Endothelial cell of umbilical vein (primary cell): Measurements from ENCODE around the gene PROK1. TPM values are rescaled to one million over a fixed set of nuclear protein-coding genes. Genes with fewer than 3 reads are reported as not detected.

Experiments
- BruUV-seq: library from RNA; stranded (reverse); fragments of 400-500 nt; replicated peaks from 2 replicates; lab custom pipeline; 2021; lab: Mats Ljungman, UMichigan
- CTCF ChIA-PET: fragments of 300-600, 350-600 bp; sonication (Branson Sonifier 250); formaldehyde crosslinking; loops from one replicate; lab custom pipeline; 2021; ENCODE audit warnings: antibody characterized with exemption, inconsistent platforms; lab: Charles Lee
- POLR2A ChIA-PET: fragments of 300-600, 350-600 bp; sonication (Branson Sonifier 250); formaldehyde crosslinking; loops from one replicate; lab custom pipeline; 2021; ENCODE audit warnings: antibody characterized with exemption, inconsistent platforms; lab: Charles Lee
- DNase-seq: peaks from one replicate; pipeline ENCODE4 v3.0.0-alpha.2; 2011; ENCODE audit warnings: low read depth, low spot score
- FAIRE-seq: peaks from 2 replicates; lab custom pipeline; 2011; peaks lifted over from hg19 to GRCh38; lab: Jason Lieb, UNC
- H2AFZ ChIP-seq: 2 replicates; pipeline ENCODE4 v1.6.0; 2012; ENCODE audit warnings: low read depth, low read length, control low read depth, inconsistent platforms
- H3K27ac ChIP-seq: 2 replicates; pipeline ENCODE4 v1.5.1; 2011; ENCODE audit warnings: low read depth, mild to moderate bottlenecking, control low read depth, low read length, moderate library complexity; ENCODE audit not compliant: insufficient read depth
- H3K27me3 ChIP-seq, 2 experiments: 2 replicates each; pipeline versions ENCODE4 v1.6.0 to v1.6.1; 2011; ENCODE audit warnings: low read length in 2 of 2, mixed read lengths in 1 of 2; ENCODE audit not compliant: control insufficient read depth in 2 of 2, insufficient read depth in 2 of 2
- H3K36me3 ChIP-seq, 2 experiments: 2 replicates in 1 of 2; 3 replicates in 1 of 2; pipeline ENCODE4 v1.5.1; 2011; ENCODE audit warnings: low read length in 2 of 2, mild to moderate bottlenecking in 1 of 2, moderate library complexity in 1 of 2; ENCODE audit not compliant: control insufficient read depth in 2 of 2, insufficient read depth in 2 of 2; ENCODE audit errors: extremely low read depth in 1 of 2
- H3K4me1 ChIP-seq: 3 replicates; pipeline ENCODE4 v1.5.1; 2011; ENCODE audit warnings: mild to moderate bottlenecking, low read length; ENCODE audit not compliant: control insufficient read depth, insufficient read depth; ENCODE audit errors: extremely low read depth
- H3K4me2 ChIP-seq: 2 replicates; pipeline ENCODE4 v1.6.1; 2011; ENCODE audit warnings: low read length, control low read depth, mixed read lengths; ENCODE audit not compliant: insufficient read depth
- H3K4me3 ChIP-seq, 3 experiments: fragments of 200-600 bp in 1 of 3; sonication (generic), shearing (Covaris generic) in 1 of 3; replicated peaks in 1 of 3; 2 replicates each; pipeline ENCODE4 v1.5.1; 2011 to 2016; ENCODE audit warnings: control low read depth in 3 of 3, low read length in 3 of 3, mild to moderate bottlenecking in 2 of 3, inconsistent platforms in 1 of 3, low read depth in 1 of 3, moderate library complexity in 1 of 3; ENCODE audit not compliant: insufficient read depth in 1 of 3
- H3K79me2 ChIP-seq: 2 replicates; pipeline ENCODE4 v1.6.0; 2012; ENCODE audit warnings: low read length, inconsistent platforms; ENCODE audit not compliant: control insufficient read depth, insufficient read depth
- H3K9ac ChIP-seq: replicated peaks from 2 replicates; pipeline ENCODE3; 2011; ENCODE audit warnings: low read length, control low read depth; ENCODE audit not compliant: insufficient read depth; ENCODE audit errors: extremely low read depth
- H3K9me1 ChIP-seq: replicated peaks from 3 replicates; pipeline ENCODE4 v1.6.0; 2011; ENCODE audit warnings: mild to moderate bottlenecking, low read length; ENCODE audit not compliant: control insufficient read depth, insufficient read depth; ENCODE audit errors: extremely low read depth
- H3K9me3 ChIP-seq: replicated peaks from 2 replicates; pipeline ENCODE4 v1.5.1; 2012; ENCODE audit warnings: low read length, inconsistent platforms; ENCODE audit not compliant: control insufficient read depth, insufficient read depth
- H4K20me1 ChIP-seq: replicated peaks from 2 replicates; pipeline ENCODE3; 2011; ENCODE audit warnings: mild to moderate bottlenecking, low read length; ENCODE audit not compliant: control insufficient read depth, insufficient read depth; ENCODE audit errors: extremely low read depth
- EZH2 ChIP-seq: IDR thresholded peaks from 2 replicates; pipeline ENCODE4 v1.6.1; 2012; ENCODE audit warnings: borderline replicate concordance, low read depth, mild to moderate bottlenecking, moderate library complexity, low read length, inconsistent platforms; ENCODE audit not compliant: severe bottlenecking
- GATA2 ChIP-seq: IDR thresholded peaks from 2 replicates; pipeline ENCODE4 v1.7.0; 2011; ENCODE audit warnings: low read depth, mild to moderate bottlenecking, moderate library complexity, mixed read lengths, low read length; ENCODE audit not compliant: insufficient read length, insufficient read depth
- JUN ChIP-seq: IDR thresholded peaks from 2 replicates; pipeline ENCODE4 v1.6.1; 2011; ENCODE audit warnings: borderline replicate concordance, low read depth; ENCODE audit not compliant: insufficient read length, insufficient read depth
- MYC ChIP-seq: IDR thresholded peaks from one replicate; pipeline ENCODE4 v1.6.1; 2011; ENCODE audit warnings: mild to moderate bottlenecking, low read depth, low read length
- POLR2A ChIP-seq: IDR thresholded peaks from 2 replicates; pipeline ENCODE4 v1.6.1; 2012; ENCODE audit warnings: low read depth, mild to moderate bottlenecking, control low read depth, low read length
- POLR2AphosphoS5 ChIP-seq: IDR thresholded peaks from 2 replicates; pipeline ENCODE4 v1.6.1; 2012; ENCODE audit warnings: low read depth, mild to moderate bottlenecking, control low read depth, low read length, moderate library complexity; ENCODE audit not compliant: insufficient read depth
- dilution Hi-C: fragments of 300-500 bp; cut with MboI; formaldehyde crosslinking; loops from one replicate; pipeline ENCODE4 v1.15.0; 2019; ENCODE audit warnings: low sequenced_read_pairs; ENCODE audit not compliant: extremely low pct_ligation_motif_present
- intact Hi-C: fragments of 100-400 bp; cut with micrococcal nuclease; formaldehyde crosslinking; loops from one replicate; pipeline ENCODE4 v1.10.0; 2022
- polyA plus RNA-seq, 4 experiments: library from polyadenylated mRNA; depleted of rRNA in 3 of 4; stranded (reverse) in 3 of 4; unstranded in 1 of 4; fragments of >200 nt; gene quantifications; 2 replicates each; pipeline versions ENCODE4 v1.2.1 to v1.2.3, GENCODE V29; 2011 to 2012; ENCODE audit warnings: missing spikeins in 1 of 4
- total RNA-seq: library from RNA; stranded (reverse); gene quantifications from 2 replicates; pipeline ENCODE4 v1.2.3, GENCODE V29; 2021
- TF ChIP-seq, protein P1 (sequence below), 2 donors: IDR thresholded peaks; 1 replicate in 1 of 2; 2 replicates in 1 of 2; pipeline ENCODE4 v1.5.1; 2011; ENCODE audit warnings: low read length in 2 of 2, mild to moderate bottlenecking in 2 of 2, moderate library complexity in 2 of 2, control low read depth in 1 of 2, inconsistent platforms in 1 of 2, low read depth in 1 of 2; ENCODE audit not compliant: insufficient read depth in 1 of 2; ENCODE audit errors: extremely low read depth in 1 of 2

The PROK1 gene
- total and polyA plus RNA-seq, 2 donors (not counting 3 experiments of a cell fraction or from before 2014, with no cell fraction given): not detected

DNA sequence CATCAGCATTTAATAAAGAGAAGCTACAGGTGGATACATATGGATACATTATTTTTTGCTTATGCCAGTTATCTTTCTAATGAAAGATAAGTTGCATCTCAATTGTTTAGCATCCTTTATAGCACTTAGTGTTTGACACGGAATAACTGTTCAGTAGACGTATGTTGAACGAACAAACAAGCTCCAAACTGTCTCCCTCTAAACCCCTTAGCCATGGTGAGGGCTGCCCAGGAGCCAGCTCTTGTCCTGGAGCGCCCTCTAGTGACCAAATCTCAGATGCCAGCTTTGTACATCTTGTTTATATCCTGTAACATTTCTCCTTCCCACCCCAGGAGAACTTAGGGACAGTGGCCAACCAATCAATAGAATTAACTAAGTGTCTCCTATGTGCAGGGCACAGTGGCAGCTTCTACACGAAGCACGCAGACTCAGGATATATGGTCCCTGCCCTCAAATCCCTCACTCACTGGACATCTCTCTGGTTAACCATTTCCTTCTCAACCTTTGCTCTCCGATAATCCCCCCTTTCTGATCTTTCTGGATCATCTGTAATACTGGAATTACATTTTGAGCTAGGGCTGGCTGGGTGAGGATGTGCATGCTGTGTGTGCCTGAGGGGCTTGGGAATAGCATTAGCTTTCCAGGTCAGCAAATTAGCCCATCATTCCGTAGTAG, 45.1 kb downstream of the PROK1 start:
- Histone ChIP-seq H3K4me2 (no peak overlapping the region), H3K9ac (no peak overlapping the region), H3K36me3 (no peaks in the 10 kb centered on the region), H2AFZ (no peak overlapping the region), H3K79me2 (no peaks in the 10 kb centered on the region), H3K9me1 (no peaks in the 10 kb centered on the region), H3K9me3 (no peaks in the 10 kb centered on the region), H3K4me1 (no peaks in the 10 kb centered on the region), H3K4me3 (no peak overlapping the region), H4K20me1 (no peaks in the 10 kb centered on the region), H3K27me3 (peaks cover 0 to 7% of the 10 kb centered on the region in 2 experiments), H3K27ac (no peak overlapping the region)
- POLR2A ChIA-PET: interaction anchor here (0.6 to 1.2 kb wide), 4 partner anchors 83 to 158 kb away, joined by 3 read pairs; no protein-coding TSS in a partner anchor
- peak; percentile 84 for FAIRE-seq
- BruUV-seq: no TSS peak
- dilution Hi-C loops (no loop called here), intact Hi-C loops (loop anchor here (1.0 kb wide), 5 partner anchors 36 to 299 kb away; no protein-coding TSS in a partner anchor)
- TF ChIP-seq, protein P1, sequence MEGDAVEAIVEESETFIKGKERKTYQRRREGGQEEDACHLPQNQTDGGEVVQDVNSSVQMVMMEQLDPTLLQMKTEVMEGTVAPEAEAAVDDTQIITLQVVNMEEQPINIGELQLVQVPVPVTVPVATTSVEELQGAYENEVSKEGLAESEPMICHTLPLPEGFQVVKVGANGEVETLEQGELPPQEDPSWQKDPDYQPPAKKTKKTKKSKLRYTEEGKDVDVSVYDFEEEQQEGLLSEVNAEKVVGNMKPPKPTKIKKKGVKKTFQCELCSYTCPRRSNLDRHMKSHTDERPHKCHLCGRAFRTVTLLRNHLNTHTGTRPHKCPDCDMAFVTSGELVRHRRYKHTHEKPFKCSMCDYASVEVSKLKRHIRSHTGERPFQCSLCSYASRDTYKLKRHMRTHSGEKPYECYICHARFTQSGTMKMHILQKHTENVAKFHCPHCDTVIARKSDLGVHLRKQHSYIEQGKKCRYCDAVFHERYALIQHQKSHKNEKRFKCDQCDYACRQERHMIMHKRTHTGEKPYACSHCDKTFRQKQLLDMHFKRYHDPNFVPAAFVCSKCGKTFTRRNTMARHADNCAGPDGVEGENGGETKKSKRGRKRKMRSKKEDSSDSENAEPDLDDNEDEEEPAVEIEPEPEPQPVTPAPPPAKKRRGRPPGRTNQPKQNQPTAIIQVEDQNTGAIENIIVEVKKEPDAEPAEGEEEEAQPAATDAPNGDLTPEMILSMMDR (IDR thresholded peaks at IDR 0.05; ENCODE audit: extremely low read depth in 1 of 2, insufficient read depth in 1 of 2, low read depth in 1 of 2, low read length in 2 of 2): peak; percentile 77 to 85
- TF ChIP-seq GATA2: no peak
- TF ChIP-seq POLR2A: no peak
- TF ChIP-seq POLR2AphosphoS5: no peak
- no peak for TF ChIP-seq JUN
- no peak for TF ChIP-seq EZH2
- TF ChIP-seq MYC: no peak
- CTCF ChIA-PET: interaction anchor here (0.6 to 5.0 kb wide), 85 partner anchors 9 to 629 kb away, joined by 3 to 140 read pairs (median 5); partner anchors contain the start of genes KCNA10, KCNA2, KCNC4 and LAMTOR5
- DNase-seq: peak; percentile 75
